H1 (cell line): ENCODE results near the gene LMX1B. TPM values are rescaled to one million over a fixed set of nuclear protein-coding genes. Genes with fewer than 3 reads are reported as not detected.

Experiments
- JUN ChIP-seq: IDR thresholded peaks from 2 replicates; pipeline ENCODE4 v1.6.1; 2011; ENCODE audit warnings: low read depth, mild to moderate bottlenecking, improper control_type of control experiment, low read length
- polyA plus RNA-seq, 7 experiments: library from polyadenylated mRNA; depleted of rRNA in 3 of 7; stranded (reverse) in 5 of 7; unstranded in 2 of 7; fragments of >200 nt in 5 of 7; fragments of 200-250 nt in 2 of 7; gene quantifications; 1 replicate in 5 of 7; 2 replicates in 1 of 7; 4 replicates in 1 of 7; pipeline versions ENCODE4 v1.2.1 to v1.2.3, GENCODE V29; 2011 to 2013; ENCODE audit warnings: missing spikeins in 2 of 7, mixed read lengths in 2 of 7
- total RNA-seq: library from RNA; stranded (reverse); fragmentation: NEBNext Ultra II Directional; extraction: Animal tissue kit (Norgen Biotek cat#: 25700); gene quantifications from 2 replicates; pipeline ENCODE4 v1.2.1, GENCODE V29; 2021

Gene LMX1B
- total and polyA plus RNA-seq, 2 of the 8 experiments (the other 6 are each of a cell fraction or from before 2014, with no cell fraction given), result 0.09 to 0.37 TPM

- TF ChIP-seq JUN, result no peak
Observed at GRCh38 chr9:126704157-126704891, 90.6 kb downstream of the LMX1B start (continued).
